IMR-90 (cell line): Measurements from ENCODE around the gene RASSF7. TPM values are rescaled to one million over a fixed set of nuclear protein-coding genes. Genes with fewer than 3 reads are reported as not detected.

Source experiments
- ATAC-seq: fragments of 200-7000 bp; cut with Tn5 transposase; 2 replicates; pipeline ENCODE4 v1.9.1; 2020; ENCODE audit warnings: low read depth, mild to moderate bottlenecking, moderate library complexity
- BruUV-seq: library from RNA; stranded (reverse); fragments of 400-500 nt; replicated peaks from 2 replicates; lab custom pipeline; 2021; lab: Mats Ljungman, UMichigan
- CTCF ChIA-PET: fragments of 300-600 bp; formaldehyde crosslinking; extraction: SDS; loops from one replicate; lab custom pipeline; 2021; ENCODE audit warnings: antibody characterized with exemption; lab: Yijun Ruan, JAX
- POLR2A ChIA-PET: fragments of 300-600 bp; sonication (Branson Sonifier 250); formaldehyde crosslinking; loops from one replicate; lab custom pipeline; 2022; ENCODE audit warnings: antibody characterized with exemption; ENCODE audit not compliant: unreplicated experiment; lab: Charles Lee
- DNase-seq: peaks from one replicate; pipeline ENCODE4 v3.0.0; 2013
- H2AFZ ChIP-seq: replicated peaks from 2 replicates; pipeline ENCODE3; 2013; ENCODE audit warnings: low read length, mild to moderate bottlenecking; ENCODE audit not compliant: poor library complexity
- H2AK5ac ChIP-seq: 2 replicates; pipeline ENCODE4 v1.6.1; 2013; ENCODE audit warnings: low read depth, low read length, inconsistent platforms
- H2AK9ac ChIP-seq: replicated peaks from 2 replicates; pipeline ENCODE3; 2013; ENCODE audit warnings: mild to moderate bottlenecking, low read depth, low read length, moderate library complexity; ENCODE audit not compliant: poor library complexity
- H2BK120ac ChIP-seq: 2 replicates; pipeline ENCODE4 v1.6.1; 2013; ENCODE audit warnings: low read depth, low read length, inconsistent platforms
- H2BK15ac ChIP-seq: 3 replicates; pipeline ENCODE4 v1.6.1; 2013; ENCODE audit warnings: low read depth, low read length, inconsistent platforms
- H2BK20ac ChIP-seq: 2 replicates; pipeline ENCODE4 v1.6.1; 2013; ENCODE audit warnings: low read depth, mild to moderate bottlenecking, inconsistent platforms, low read length, moderate library complexity
- H2BK5ac ChIP-seq: 2 replicates; pipeline ENCODE4 v1.6.1; 2013; ENCODE audit warnings: mild to moderate bottlenecking, low read depth, low read length, inconsistent platforms; ENCODE audit not compliant: poor library complexity, severe bottlenecking
- H3K14ac ChIP-seq: replicated peaks from 2 replicates; pipeline ENCODE4 v1.6.1; 2013; ENCODE audit warnings: low read depth, low read length, inconsistent platforms
- H3K18ac ChIP-seq: 2 replicates; pipeline ENCODE4 v1.6.1; 2013; ENCODE audit warnings: low read depth, low read length, control low read depth
- H3K23ac ChIP-seq: 2 replicates; pipeline ENCODE4 v1.6.1; 2013; ENCODE audit warnings: low read depth, low read length, inconsistent platforms
- H3K27ac ChIP-seq: 2 replicates; pipeline ENCODE4 v1.5.1; 2013; ENCODE audit warnings: mild to moderate bottlenecking, control low read depth, low read length; ENCODE audit not compliant: insufficient read depth
- H3K27me3 ChIP-seq: 2 replicates; pipeline ENCODE4 v1.6.1; 2013; ENCODE audit warnings: low read length; ENCODE audit not compliant: control insufficient read depth, insufficient read depth
- H3K36me3 ChIP-seq: 2 replicates; pipeline ENCODE4 v1.6.1; 2013; ENCODE audit warnings: low read length, mixed read lengths; ENCODE audit not compliant: control insufficient read depth, insufficient read depth
- H3K4ac ChIP-seq: 2 replicates; pipeline ENCODE4 v1.6.1; 2013; ENCODE audit warnings: low read depth, low read length, inconsistent platforms
- H3K4me1 ChIP-seq: 2 replicates; pipeline ENCODE4 v1.6.1; 2013; ENCODE audit warnings: low read length, mixed read lengths; ENCODE audit not compliant: control insufficient read depth, insufficient read depth
- H3K4me2 ChIP-seq: 2 replicates; pipeline ENCODE4 v1.6.1; 2013; ENCODE audit warnings: low read depth, mild to moderate bottlenecking, control low read depth, low read length, moderate library complexity
- H3K4me3 ChIP-seq: 2 replicates; pipeline ENCODE4 v1.5.1; 2013; ENCODE audit warnings: low read depth, mild to moderate bottlenecking, control low read depth, low read length, moderate library complexity; ENCODE audit not compliant: insufficient read depth
- H3K56ac ChIP-seq: 2 replicates; pipeline ENCODE4 v1.6.1; 2013; ENCODE audit warnings: low read length, inconsistent platforms; ENCODE audit not compliant: insufficient read depth; ENCODE audit errors: extremely low read depth
- H3K79me1 ChIP-seq, 2 experiments: 2 replicates each; pipeline ENCODE4 v1.6.1; 2013; ENCODE audit warnings: low read length in 2 of 2, inconsistent platforms in 1 of 2, low read depth in 1 of 2
- H3K9ac ChIP-seq: 2 replicates; pipeline ENCODE4 v1.6.1; 2013; ENCODE audit warnings: low read depth, low read length, control low read depth
- H3K9me1 ChIP-seq: 2 replicates; pipeline ENCODE4 v1.6.1; 2013; ENCODE audit warnings: low read length, inconsistent platforms; ENCODE audit not compliant: insufficient read depth
- H3K9me3 ChIP-seq: 2 replicates; pipeline ENCODE4 v1.6.1; 2013; ENCODE audit warnings: low read length; ENCODE audit not compliant: control insufficient read depth, insufficient read depth
- H4K20me1 ChIP-seq: 2 replicates; pipeline ENCODE4 v1.6.1; 2013; ENCODE audit warnings: low read length, inconsistent platforms; ENCODE audit not compliant: insufficient read depth
- H4K5ac ChIP-seq: 2 replicates; pipeline ENCODE4 v1.6.1; 2013; ENCODE audit warnings: mild to moderate bottlenecking, low read depth, low read length, control low read depth
- H4K8ac ChIP-seq, 2 experiments: 2 replicates each; pipeline ENCODE4 v1.6.1; 2013; ENCODE audit warnings: low read depth in 2 of 2, low read length in 2 of 2, control low read depth in 1 of 2, inconsistent platforms in 1 of 2
- H4K91ac ChIP-seq: 2 replicates; pipeline ENCODE4 v1.6.1; 2013; ENCODE audit warnings: low read depth, low read length, inconsistent platforms; ENCODE audit not compliant: insufficient read depth
- MAFK ChIP-seq: IDR thresholded peaks from 2 replicates; pipeline ENCODE4 v1.6.1; 2012; ENCODE audit warnings: low read depth, low read length, improper control_type of control experiment
- WGBS, 2 experiments: methylation state at CpG; one replicate each; pipeline versions ENCODE4 v1.1.5 to v1.1.7; 2013; ENCODE audit warnings: missing lambda C conversion rate in 2 of 2; ENCODE audit not compliant: insufficient read length in 1 of 2; ENCODE audit errors: extremely low coverage in 2 of 2; 5-methylcytosine and 5-hydroxymethylcytosine counted together
- dilution Hi-C: fragments of 300-500 bp; cut with HindIII; formaldehyde crosslinking; loops from one replicate; pipeline ENCODE4 v1.14.3; 2018; ENCODE audit warnings: low sequenced_read_pairs; ENCODE audit not compliant: unreplicated experiment
- in situ Hi-C: fragments of 300-500 bp; cut with MboI; formaldehyde crosslinking; loops from 3 replicates; pipeline ENCODE4 v1.14.3; 2019; ENCODE audit warnings: low sequenced_read_pairs, inconsistent platforms, mixed read lengths
- intact Hi-C: fragments of 100-400 bp; cut with micrococcal nuclease; formaldehyde crosslinking; loops from 2 replicates; pipeline ENCODE4 v1.10.0; 2022
- polyA plus RNA-seq, 3 experiments: library from polyadenylated mRNA; depleted of rRNA; stranded (reverse); fragments of >200 nt; gene quantifications; 2 replicates each; pipeline ENCODE4 v1.2.3, GENCODE V29; 2012; ENCODE audit warnings: low replicate concordance in 1 of 3
- total RNA-seq: library from RNA; depleted of rRNA; stranded (reverse); fragments of >200 nt; gene quantifications from 2 replicates; pipeline ENCODE4 v1.2.3, GENCODE V29; 2012

RASSF7 gene
- total and polyA plus RNA-seq, 2 of the 4 experiments (the other 2 are of a cell fraction), result 6.8 to 18.5 TPM

DNA sequence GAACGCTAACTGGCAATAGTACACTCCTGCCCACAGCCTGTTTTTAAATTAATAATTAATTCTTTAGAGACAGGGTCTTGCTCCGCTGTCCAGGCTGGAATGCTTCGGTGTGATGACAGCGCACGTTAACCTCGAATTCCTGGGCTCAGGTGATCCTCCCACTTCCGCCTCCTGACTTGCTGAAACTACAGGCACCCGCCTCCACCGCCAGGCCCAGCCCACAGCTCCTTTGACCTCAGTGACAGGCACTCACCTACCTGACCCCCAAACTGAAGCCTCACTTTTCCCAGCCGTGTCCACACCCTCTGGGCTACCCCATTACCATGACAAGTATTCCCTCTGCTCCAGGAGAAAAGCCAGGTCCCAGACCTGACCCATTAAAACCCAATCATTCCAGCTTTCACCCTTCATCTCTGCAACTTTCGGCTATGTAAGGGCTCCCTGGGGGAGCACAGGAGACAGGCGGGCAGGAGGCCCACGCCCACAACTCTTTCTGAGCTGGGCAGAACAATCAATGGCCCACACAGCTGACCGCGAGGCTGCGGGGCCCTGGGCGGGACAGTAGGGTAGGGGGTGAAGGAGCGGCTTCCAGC lies 962 bp upstream of the RASSF7 start:
- H3K27me3 ChIP-seq, result peaks cover 40% of the 10 kb centered on the region
- H3K4me1 ChIP-seq, result peaks cover 12% of the 10 kb centered on the region
- no peak overlapping the region for H2BK15ac ChIP-seq
- peak overlapping the region; percentile 70 for H3K4me2 ChIP-seq
- dilution Hi-C loops, result no loop called here
- peaks cover 12% of the 10 kb centered on the region for H4K20me1 ChIP-seq
- no peak overlapping the region for H3K23ac ChIP-seq
- peak overlapping the region; percentile 52; the same call in 1 of the 2 replicates for H3K14ac ChIP-seq
- no peaks in the 10 kb centered on the region for H3K9me3 ChIP-seq
- H3K36me3 ChIP-seq, result no peaks in the 10 kb centered on the region
- H2BK5ac ChIP-seq, result no peak overlapping the region
- no peak overlapping the region for H3K18ac ChIP-seq
- H4K91ac ChIP-seq, result peak overlapping the region; percentile 21; the same call in 1 of the 2 replicates
- in situ Hi-C loops, result no loop called here
- H3K27ac ChIP-seq, result no peak overlapping the region; the same call in 1 of the 2 replicates
- peak overlapping the region; percentile 49; the same call in 1 of the 2 replicates for H4K5ac ChIP-seq
- H3K56ac ChIP-seq, result no peak overlapping the region
- H3K9me1 ChIP-seq, result peaks cover 5% of the 10 kb centered on the region; the same call in 1 of the 2 replicates
- H2BK120ac ChIP-seq, result no peak overlapping the region
- H3K4ac ChIP-seq, result peak overlapping the region; percentile 78; the same call in 1 of the 2 replicates
- no peak overlapping the region for H2BK20ac ChIP-seq
- CTCF ChIA-PET, result no interaction called here
- WGBS, 2 experiments, result 83% methylated on average over 12 of the region's 18 CpGs; no CpG with 5 or more reads in 1 of the 2 experiments
- peak overlapping the region; percentile 64 for H3K4me3 ChIP-seq
- DNase-seq, result no peak
- H4K8ac ChIP-seq, result peak overlapping the region; percentile 64 to 83; a peak in 3 of 4 replicates
- 0 out of 2 replicates have a peak overlapping the region, but pooled peaks have one; percentile 17 for H3K9ac ChIP-seq
- no TSS peak for BruUV-seq
- ATAC-seq, result no peak
- peaks cover 9 to 15% of the 10 kb centered on the region in 2 experiments; a peak in 3 of 4 replicates for H3K79me1 ChIP-seq
- H2AFZ ChIP-seq, result peak overlapping the region; percentile 92
- peak overlapping the region; percentile 80 for H2AK9ac ChIP-seq
- TF ChIP-seq MAFK, result no peak
- intact Hi-C loops, result loop anchor here (10.0 kb wide), 1 partner anchor 165 kb away; no protein-coding TSS in a partner anchor
- POLR2A ChIA-PET, result no interaction called here
- peak overlapping the region; percentile 64 for H2AK5ac ChIP-seq
